ENCODE results near the gene SNX33. TPM values are rescaled to one million over a fixed set of nuclear protein-coding genes. Genes with fewer than 3 reads are reported as not detected.

The SNX33 gene
- total and polyA plus RNA-seq, 2 of the 13 experiments (the other 11 are each of a cell fraction or from before 2014, with no cell fraction given) = 11.0 to 11.6 TPM

DNA sequence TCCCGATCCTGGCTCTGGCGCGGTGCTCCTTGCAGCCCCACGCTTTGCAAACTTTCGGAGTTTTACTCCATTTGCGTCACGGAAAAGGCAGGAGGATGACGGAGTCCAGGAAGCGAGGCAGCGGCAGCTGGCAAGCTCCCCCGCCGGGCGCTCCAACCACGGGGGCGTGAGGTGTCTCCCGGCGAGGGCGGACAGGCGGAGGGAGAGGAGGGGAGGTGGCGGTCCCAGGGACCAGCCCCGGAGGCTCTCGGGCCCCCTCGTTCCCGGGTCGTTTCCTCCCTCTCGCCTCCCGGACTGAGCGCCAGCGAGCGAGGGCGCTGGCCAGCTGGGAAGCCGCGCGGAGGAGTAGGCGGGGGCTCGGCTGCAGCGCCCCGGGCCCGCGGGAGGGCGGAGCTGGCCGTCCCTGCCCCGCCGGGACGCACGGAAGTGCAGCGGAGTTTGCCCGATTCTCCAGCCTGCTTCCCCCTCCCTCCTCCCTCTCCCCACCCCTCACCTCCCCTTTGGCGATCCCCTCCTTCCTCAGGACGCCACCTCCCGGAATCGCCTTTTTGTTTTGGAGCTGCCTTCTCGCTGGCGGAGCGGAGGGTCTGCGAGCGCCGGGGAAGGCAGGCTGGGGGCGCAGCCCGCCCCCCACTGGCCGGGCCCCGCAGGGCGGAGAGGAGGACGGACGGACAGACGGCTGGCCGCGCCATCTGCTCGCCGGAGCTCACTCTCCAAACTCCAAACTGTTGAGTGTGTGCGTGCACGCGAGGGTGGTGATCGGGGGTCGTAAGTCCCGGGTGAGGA is at the start of gene SNX33 (continued):
- no peak for TF ChIP-seq ZNF121 (CRISPR knock-in tag; IDR thresholded peaks at IDR 0.05)
- TF ChIP-seq ZKSCAN8 (CRISPR knock-in tag; IDR thresholded peaks at IDR 0.05; ENCODE audit: borderline replicate concordance) = no peak
- TF ChIP-seq ZSCAN31 (CRISPR knock-in tag; IDR thresholded peaks at IDR 0.05; ENCODE audit: low read depth) = peak; percentile 18; the same call in 1 of the 2 replicates
- TF ChIP-seq, protein P1, sequence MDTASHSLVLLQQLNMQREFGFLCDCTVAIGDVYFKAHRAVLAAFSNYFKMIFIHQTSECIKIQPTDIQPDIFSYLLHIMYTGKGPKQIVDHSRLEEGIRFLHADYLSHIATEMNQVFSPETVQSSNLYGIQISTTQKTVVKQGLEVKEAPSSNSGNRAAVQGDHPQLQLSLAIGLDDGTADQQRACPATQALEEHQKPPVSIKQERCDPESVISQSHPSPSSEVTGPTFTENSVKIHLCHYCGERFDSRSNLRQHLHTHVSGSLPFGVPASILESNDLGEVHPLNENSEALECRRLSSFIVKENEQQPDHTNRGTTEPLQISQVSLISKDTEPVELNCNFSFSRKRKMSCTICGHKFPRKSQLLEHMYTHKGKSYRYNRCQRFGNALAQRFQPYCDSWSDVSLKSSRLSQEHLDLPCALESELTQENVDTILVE (CRISPR knock-in tag; IDR thresholded peaks at IDR 0.05) = peak; percentile 52; the same call in 1 of the 2 replicates
- TF ChIP-seq PRMT3 (CRISPR knock-in tag; IDR thresholded peaks at IDR 0.05; ENCODE audit: borderline replicate concordance, low read depth) = no peak
- TF ChIP-seq NKX3-1 (CRISPR knock-in tag; IDR thresholded peaks at IDR 0.05) = no peak
- no peak for TF ChIP-seq ZNF781 (CRISPR knock-in tag; IDR thresholded peaks at IDR 0.05; ENCODE audit: borderline replicate concordance, not compliant biosample characterization)
- 0 out of 2 replicates have a peak, but pooled peaks have one; percentile 31 for TF ChIP-seq ZSCAN29 (CRISPR knock-in tag; conservative IDR thresholded peaks at IDR 0.05)
- TF ChIP-seq ZMYM2 (CRISPR knock-in tag; IDR thresholded peaks at IDR 0.05) = no peak
- 0 out of 2 replicates have a peak, but pooled peaks have one; percentile 4 for TF ChIP-seq HOXA9 (CRISPR knock-in tag; IDR thresholded peaks at IDR 0.05; ENCODE audit: borderline replicate concordance)
- TF ChIP-seq, protein P2, sequence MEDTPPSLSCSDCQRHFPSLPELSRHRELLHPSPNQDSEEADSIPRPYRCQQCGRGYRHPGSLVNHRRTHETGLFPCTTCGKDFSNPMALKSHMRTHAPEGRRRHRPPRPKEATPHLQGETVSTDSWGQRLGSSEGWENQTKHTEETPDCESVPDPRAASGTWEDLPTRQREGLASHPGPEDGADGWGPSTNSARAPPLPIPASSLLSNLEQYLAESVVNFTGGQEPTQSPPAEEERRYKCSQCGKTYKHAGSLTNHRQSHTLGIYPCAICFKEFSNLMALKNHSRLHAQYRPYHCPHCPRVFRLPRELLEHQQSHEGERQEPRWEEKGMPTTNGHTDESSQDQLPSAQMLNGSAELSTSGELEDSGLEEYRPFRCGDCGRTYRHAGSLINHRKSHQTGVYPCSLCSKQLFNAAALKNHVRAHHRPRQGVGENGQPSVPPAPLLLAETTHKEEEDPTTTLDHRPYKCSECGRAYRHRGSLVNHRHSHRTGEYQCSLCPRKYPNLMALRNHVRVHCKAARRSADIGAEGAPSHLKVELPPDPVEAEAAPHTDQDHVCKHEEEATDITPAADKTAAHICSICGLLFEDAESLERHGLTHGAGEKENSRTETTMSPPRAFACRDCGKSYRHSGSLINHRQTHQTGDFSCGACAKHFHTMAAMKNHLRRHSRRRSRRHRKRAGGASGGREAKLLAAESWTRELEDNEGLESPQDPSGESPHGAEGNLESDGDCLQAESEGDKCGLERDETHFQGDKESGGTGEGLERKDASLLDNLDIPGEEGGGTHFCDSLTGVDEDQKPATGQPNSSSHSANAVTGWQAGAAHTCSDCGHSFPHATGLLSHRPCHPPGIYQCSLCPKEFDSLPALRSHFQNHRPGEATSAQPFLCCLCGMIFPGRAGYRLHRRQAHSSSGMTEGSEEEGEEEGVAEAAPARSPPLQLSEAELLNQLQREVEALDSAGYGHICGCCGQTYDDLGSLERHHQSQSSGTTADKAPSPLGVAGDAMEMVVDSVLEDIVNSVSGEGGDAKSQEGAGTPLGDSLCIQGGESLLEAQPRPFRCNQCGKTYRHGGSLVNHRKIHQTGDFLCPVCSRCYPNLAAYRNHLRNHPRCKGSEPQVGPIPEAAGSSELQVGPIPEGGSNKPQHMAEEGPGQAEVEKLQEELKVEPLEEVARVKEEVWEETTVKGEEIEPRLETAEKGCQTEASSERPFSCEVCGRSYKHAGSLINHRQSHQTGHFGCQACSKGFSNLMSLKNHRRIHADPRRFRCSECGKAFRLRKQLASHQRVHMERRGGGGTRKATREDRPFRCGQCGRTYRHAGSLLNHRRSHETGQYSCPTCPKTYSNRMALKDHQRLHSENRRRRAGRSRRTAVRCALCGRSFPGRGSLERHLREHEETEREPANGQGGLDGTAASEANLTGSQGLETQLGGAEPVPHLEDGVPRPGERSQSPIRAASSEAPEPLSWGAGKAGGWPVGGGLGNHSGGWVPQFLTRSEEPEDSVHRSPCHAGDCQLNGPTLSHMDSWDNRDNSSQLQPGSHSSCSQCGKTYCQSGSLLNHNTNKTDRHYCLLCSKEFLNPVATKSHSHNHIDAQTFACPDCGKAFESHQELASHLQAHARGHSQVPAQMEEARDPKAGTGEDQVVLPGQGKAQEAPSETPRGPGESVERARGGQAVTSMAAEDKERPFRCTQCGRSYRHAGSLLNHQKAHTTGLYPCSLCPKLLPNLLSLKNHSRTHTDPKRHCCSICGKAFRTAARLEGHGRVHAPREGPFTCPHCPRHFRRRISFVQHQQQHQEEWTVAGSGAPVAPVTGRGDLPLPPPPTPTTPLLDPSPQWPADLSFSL (CRISPR knock-in tag; IDR thresholded peaks at IDR 0.05) = no peak
- TF ChIP-seq, protein P3, sequence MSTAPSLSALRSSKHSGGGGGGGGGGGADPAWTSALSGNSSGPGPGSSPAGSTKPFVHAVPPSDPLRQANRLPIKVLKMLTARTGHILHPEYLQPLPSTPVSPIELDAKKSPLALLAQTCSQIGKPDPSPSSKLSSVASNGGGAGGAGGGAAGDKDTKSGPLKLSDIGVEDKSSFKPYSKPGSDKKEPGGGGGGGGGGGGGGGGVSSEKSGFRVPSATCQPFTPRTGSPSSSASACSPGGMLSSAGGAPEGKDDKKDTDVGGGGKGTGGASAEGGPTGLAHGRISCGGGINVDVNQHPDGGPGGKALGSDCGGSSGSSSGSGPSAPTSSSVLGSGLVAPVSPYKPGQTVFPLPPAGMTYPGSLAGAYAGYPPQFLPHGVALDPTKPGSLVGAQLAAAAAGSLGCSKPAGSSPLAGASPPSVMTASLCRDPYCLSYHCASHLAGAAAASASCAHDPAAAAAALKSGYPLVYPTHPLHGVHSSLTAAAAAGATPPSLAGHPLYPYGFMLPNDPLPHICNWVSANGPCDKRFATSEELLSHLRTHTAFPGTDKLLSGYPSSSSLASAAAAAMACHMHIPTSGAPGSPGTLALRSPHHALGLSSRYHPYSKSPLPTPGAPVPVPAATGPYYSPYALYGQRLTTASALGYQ (CRISPR knock-in tag; IDR thresholded peaks at IDR 0.05) = no peak
- no peak for TF ChIP-seq CBX2 (IDR thresholded peaks at IDR 0.05; ENCODE audit: low read depth, low read length)
- TF ChIP-seq CBX2 (CRISPR knock-in tag; IDR thresholded peaks at IDR 0.05; ENCODE audit: low read depth) = no peak
- no peak for TF ChIP-seq SMAD3 (CRISPR knock-in tag; IDR thresholded peaks at IDR 0.05)
- no peak for TF ChIP-seq HMGA1 (CRISPR knock-in tag; conservative IDR thresholded peaks at IDR 0.05)
- no peak; the same call in 1 of the 2 replicates for TF ChIP-seq ZNF547 (CRISPR knock-in tag; IDR thresholded peaks at IDR 0.05)
